ENCODE measurements around the gene MUC3A. TPM values are rescaled to one million over a fixed set of nuclear protein-coding genes. Genes with fewer than 3 reads are reported as not detected.

Gene MUC3A
- total and polyA plus RNA-seq, 2 experiments from 2014 or later, result 16.3 to 44.4 TPM

- H3K4me1 ChIP-seq (ENCODE audit: insufficient read depth), result peaks cover 8% of the 10 kb centered on the region; the same call in 1 of the 2 replicates
- no peak for ATAC-seq
- no peak overlapping the region for H3K4me3 ChIP-seq
- H4K20me1 ChIP-seq (replicated peaks; ENCODE audit: insufficient read depth), result no peaks in the 10 kb centered on the region
- peaks cover 6% of the 10 kb centered on the region; the same call in 1 of the 2 replicates for H3K9me2 ChIP-seq (ENCODE audit: insufficient read depth)
- H3K27ac Mint-ChIP-seq, result no peak overlapping the region
- no peaks in the 10 kb centered on the region for H3K36me3 Mint-ChIP-seq (ENCODE audit: low read depth)
- H3K9me3 Mint-ChIP-seq, result no peaks in the 10 kb centered on the region
- no peaks in the 10 kb centered on the region for H3K27me3 Mint-ChIP-seq (ENCODE audit: insufficient read depth, low read depth, poor library complexity)
- no peaks in the 10 kb centered on the region for H3K36me3 ChIP-seq (ENCODE audit: insufficient read depth)
- H3K4me2 ChIP-seq, result no peak overlapping the region
- no peak overlapping the region for H3K4me3 Mint-ChIP-seq
- no peak overlapping the region for H2AFZ ChIP-seq
- H3K27ac ChIP-seq (ENCODE audit: low read depth), result no peak overlapping the region
- H3K4me1 Mint-ChIP-seq, result no peaks in the 10 kb centered on the region; the same call in 2 of the 3 replicates
- no peak for TF ChIP-seq ETS1 (IDR thresholded peaks at IDR 0.05)
- no peaks in the 10 kb centered on the region for H3K79me2 ChIP-seq (replicated peaks; ENCODE audit: insufficient read depth)
- H3F3A ChIP-seq (replicated peaks; ENCODE audit: low read depth), result no peaks in the 10 kb centered on the region
- no peak for DNase-seq (ENCODE audit: low spot score)
- H3K27me3 ChIP-seq (ENCODE audit: insufficient read depth), result no peaks in the 10 kb centered on the region
Observed at GRCh38 chr7:100959894-100960293, 10.6 kb downstream of the MUC3A start.

GRCh38 chr7:100962537-100962936 is 13.2 kb downstream of the MUC3A start:
- TF ChIP-seq ETS1 (IDR thresholded peaks at IDR 0.05) (no peak), CTCF (conservative IDR thresholded peaks at IDR 0.05; ENCODE audit: low read depth in 2 of 2) (no peak), ZNF114 (CRISPR knock-in tag; IDR thresholded peaks at IDR 0.05) (no peak)
- H3K9me3 Mint-ChIP-seq, result no peaks in the 10 kb centered on the region
- Histone ChIP-seq H2AFZ (no peak overlapping the region), H4K20me1 (replicated peaks; ENCODE audit: insufficient read depth) (peaks cover 2% of the 10 kb centered on the region; the same call in 1 of the 2 replicates), H3K4me1 (ENCODE audit: insufficient read depth) (peaks cover 25% of the 10 kb centered on the region), H3K4me3 (no peak overlapping the region), H3F3A (replicated peaks; ENCODE audit: low read depth) (peaks cover 14% of the 10 kb centered on the region), H3K9me2 (ENCODE audit: insufficient read depth) (no peaks in the 10 kb centered on the region), H3K36me3 (ENCODE audit: insufficient read depth) (no peaks in the 10 kb centered on the region), H3K27ac (ENCODE audit: low read depth) (no peak overlapping the region), H3K4me2 (no peak overlapping the region), H3K79me2 (replicated peaks; ENCODE audit: insufficient read depth) (no peaks in the 10 kb centered on the region), H3K27me3 (ENCODE audit: insufficient read depth) (peaks cover 16% of the 10 kb centered on the region)
- no peak for ATAC-seq
- DNase-seq (ENCODE audit: low spot score), result no peak
- no peak overlapping the region for H3K4me3 Mint-ChIP-seq
- peaks cover 17% of the 10 kb centered on the region for H3K4me1 Mint-ChIP-seq
- H3K27me3 Mint-ChIP-seq (ENCODE audit: insufficient read depth, low read depth, poor library complexity), result peaks cover 15% of the 10 kb centered on the region
- no peak overlapping the region for H3K27ac Mint-ChIP-seq
- no peaks in the 10 kb centered on the region; the same call in 2 of the 3 replicates for H3K36me3 Mint-ChIP-seq (ENCODE audit: low read depth)

- H3K9me3 Mint-ChIP-seq, result no peaks in the 10 kb centered on the region
- H3K27ac Mint-ChIP-seq, result no peak overlapping the region
- H3K36me3 Mint-ChIP-seq (ENCODE audit: low read depth), result no peaks in the 10 kb centered on the region; the same call in 2 of the 3 replicates
- Histone ChIP-seq H2AFZ (no peak overlapping the region), H3K27ac (ENCODE audit: low read depth) (no peak overlapping the region), H4K20me1 (replicated peaks; ENCODE audit: insufficient read depth) (peaks cover 2% of the 10 kb centered on the region; the same call in 1 of the 2 replicates), H3K79me2 (replicated peaks; ENCODE audit: insufficient read depth) (no peaks in the 10 kb centered on the region), H3K4me2 (no peak overlapping the region), H3K36me3 (ENCODE audit: insufficient read depth) (no peaks in the 10 kb centered on the region), H3K9me2 (ENCODE audit: insufficient read depth) (no peaks in the 10 kb centered on the region), H3K4me1 (ENCODE audit: insufficient read depth) (peaks cover 34% of the 10 kb centered on the region), H3K27me3 (ENCODE audit: insufficient read depth) (peaks cover 20% of the 10 kb centered on the region), H3F3A (replicated peaks; ENCODE audit: low read depth) (peaks cover 15% of the 10 kb centered on the region), H3K4me3 (no peak overlapping the region)
- peaks cover 21% of the 10 kb centered on the region for H3K27me3 Mint-ChIP-seq (ENCODE audit: insufficient read depth, low read depth, poor library complexity)
- H3K4me1 Mint-ChIP-seq, result peaks cover 25% of the 10 kb centered on the region
- ATAC-seq (no peak), DNase-seq (ENCODE audit: low spot score) (no peak)
- no peak overlapping the region for H3K4me3 Mint-ChIP-seq
- TF ChIP-seq ZNF462 (CRISPR knock-in tag; IDR thresholded peaks at IDR 0.05) (no peak), ZNF331 (CRISPR knock-in tag; IDR thresholded peaks at IDR 0.05; ENCODE audit: low read depth) (no peak), NANOG (IDR thresholded peaks at IDR 0.05; ENCODE audit: borderline replicate concordance) (no peak)
Observed at GRCh38 chr7:100963386-100963785, 14.1 kb downstream of the MUC3A start.
